ENCODE data around the gene RNF213.
"Not testable (repeated sequence)": the region's sequence is repeated elsewhere in the genome, so short reads cannot be mapped to it uniquely, and the experiment has no call there.

Gene RNF213

DNA sequence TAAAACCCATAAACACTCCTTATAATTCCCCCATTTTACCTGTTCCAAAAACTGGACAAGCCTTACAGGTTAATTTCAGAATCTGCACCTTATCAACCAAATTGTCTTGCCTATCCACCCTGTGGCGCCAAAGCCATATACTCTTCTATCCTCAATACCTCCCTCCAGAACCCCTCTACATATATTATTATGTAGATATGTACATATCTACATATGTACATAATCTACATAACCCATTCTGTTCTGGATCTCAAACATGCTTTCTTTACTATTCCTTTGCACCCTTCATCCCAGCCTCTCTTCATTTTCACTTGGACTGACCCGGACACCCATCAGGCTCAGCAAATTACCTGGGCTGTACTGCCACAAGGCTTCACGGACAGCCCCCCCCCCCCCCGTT lies 142.3 kb downstream of the RNF213 start:
- TF ChIP-seq, protein P1, sequence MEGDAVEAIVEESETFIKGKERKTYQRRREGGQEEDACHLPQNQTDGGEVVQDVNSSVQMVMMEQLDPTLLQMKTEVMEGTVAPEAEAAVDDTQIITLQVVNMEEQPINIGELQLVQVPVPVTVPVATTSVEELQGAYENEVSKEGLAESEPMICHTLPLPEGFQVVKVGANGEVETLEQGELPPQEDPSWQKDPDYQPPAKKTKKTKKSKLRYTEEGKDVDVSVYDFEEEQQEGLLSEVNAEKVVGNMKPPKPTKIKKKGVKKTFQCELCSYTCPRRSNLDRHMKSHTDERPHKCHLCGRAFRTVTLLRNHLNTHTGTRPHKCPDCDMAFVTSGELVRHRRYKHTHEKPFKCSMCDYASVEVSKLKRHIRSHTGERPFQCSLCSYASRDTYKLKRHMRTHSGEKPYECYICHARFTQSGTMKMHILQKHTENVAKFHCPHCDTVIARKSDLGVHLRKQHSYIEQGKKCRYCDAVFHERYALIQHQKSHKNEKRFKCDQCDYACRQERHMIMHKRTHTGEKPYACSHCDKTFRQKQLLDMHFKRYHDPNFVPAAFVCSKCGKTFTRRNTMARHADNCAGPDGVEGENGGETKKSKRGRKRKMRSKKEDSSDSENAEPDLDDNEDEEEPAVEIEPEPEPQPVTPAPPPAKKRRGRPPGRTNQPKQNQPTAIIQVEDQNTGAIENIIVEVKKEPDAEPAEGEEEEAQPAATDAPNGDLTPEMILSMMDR (IDR thresholded peaks at IDR 0.05; ENCODE audit: insufficient read depth, low read length, poor library complexity, severe bottlenecking), result no peak
- Histone ChIP-seq H3K4me3 (replicated peaks; ENCODE audit: low read depth, low read length) (no peak overlapping the region), H3K27me3 (replicated peaks; ENCODE audit: control insufficient read depth, insufficient read depth, low read length) (no peaks in the 10 kb centered on the region), H3K36me3 (ENCODE audit: control insufficient read depth, insufficient read depth, low read length) (no peaks in the 10 kb centered on the region)
- no peak for DNase-seq (ENCODE audit: extremely low read depth, insufficient read length)

DNA sequence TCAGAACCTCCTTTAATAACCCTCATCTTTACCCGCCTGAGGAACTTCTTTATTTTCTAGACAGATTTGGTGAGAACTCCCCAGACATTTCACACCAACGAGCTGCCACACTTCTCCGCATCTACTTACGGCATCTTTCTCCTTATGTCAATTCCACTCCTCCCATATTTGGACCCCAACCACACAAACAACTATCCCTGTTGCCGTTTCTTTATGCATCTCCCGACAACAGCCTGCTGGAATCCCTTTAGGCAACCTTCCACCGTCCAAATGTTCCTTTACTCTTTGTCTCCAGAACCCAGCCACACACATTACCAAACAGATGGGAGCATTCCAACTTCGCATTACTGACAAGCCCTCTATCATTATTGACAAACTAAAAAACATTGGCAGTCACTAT lies 145.5 kb downstream of the RNF213 start:
- Histone ChIP-seq H3K36me3 (ENCODE audit: control insufficient read depth, insufficient read depth, low read length) (no peaks in the 10 kb centered on the region), H3K4me3 (replicated peaks; ENCODE audit: low read depth, low read length) (no peak overlapping the region), H3K27me3 (replicated peaks; ENCODE audit: control insufficient read depth, insufficient read depth, low read length) (no peaks in the 10 kb centered on the region)
- no peak for DNase-seq (ENCODE audit: extremely low read depth, insufficient read length)
- TF ChIP-seq, protein P1 (IDR thresholded peaks at IDR 0.05; ENCODE audit: insufficient read depth, low read length, poor library complexity, severe bottlenecking), result no peak

DNA sequence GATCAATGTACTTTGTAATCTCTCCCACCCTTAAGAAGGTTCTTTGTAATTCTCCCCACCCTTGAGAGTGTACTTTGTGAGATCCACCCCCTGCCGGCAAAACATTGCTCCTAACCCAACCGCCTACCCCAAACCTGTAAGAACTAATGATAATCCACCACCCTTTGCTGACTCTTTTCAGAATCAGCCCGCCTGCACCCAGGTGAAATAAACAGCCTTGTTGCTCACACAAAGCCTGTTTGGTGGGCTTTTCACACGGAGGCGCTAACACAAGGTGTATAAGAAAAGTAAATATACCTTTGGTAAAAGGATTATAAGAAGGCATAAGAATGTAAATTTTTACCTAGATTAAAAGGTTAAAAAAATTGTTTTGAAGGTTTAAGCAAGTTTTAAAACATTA lies 147.3 kb downstream of the RNF213 start:
- not testable (repeated sequence) for H3K27me3 ChIP-seq (replicated peaks; ENCODE audit: control insufficient read depth, insufficient read depth, low read length); H3K4me3 ChIP-seq (replicated peaks; ENCODE audit: low read depth, low read length); DNase-seq (ENCODE audit: extremely low read depth, insufficient read length); H3K36me3 ChIP-seq (ENCODE audit: control insufficient read depth, insufficient read depth, low read length)

DNA sequence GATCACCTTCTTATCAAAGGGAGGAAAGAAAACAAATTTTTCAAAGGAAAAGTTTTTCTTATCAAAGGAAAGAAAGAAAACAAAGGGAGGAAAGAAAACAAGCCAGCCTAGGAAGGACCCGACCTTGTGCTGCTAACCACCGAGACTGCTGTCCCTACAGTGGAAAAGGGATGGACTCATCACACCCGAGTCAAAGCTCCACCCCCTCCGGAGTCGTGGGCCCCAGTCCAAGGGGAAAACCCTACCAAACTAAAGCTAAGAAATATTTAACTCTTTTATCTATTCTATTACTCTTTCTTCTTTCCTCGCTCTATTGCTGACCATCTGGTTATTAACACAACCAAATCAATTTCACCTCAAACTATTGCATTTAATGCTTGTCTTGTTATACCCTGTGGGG lies 148.2 kb downstream of the RNF213 start:
- TF ChIP-seq, protein P1 (IDR thresholded peaks at IDR 0.05; ENCODE audit: insufficient read depth, low read length, poor library complexity, severe bottlenecking), result no peak
- DNase-seq (ENCODE audit: extremely low read depth, insufficient read length), result no peak
- H3K27me3 ChIP-seq (replicated peaks; ENCODE audit: control insufficient read depth, insufficient read depth, low read length), result no peaks in the 10 kb centered on the region
- H3K4me3 ChIP-seq (replicated peaks; ENCODE audit: low read depth, low read length), result no peak overlapping the region
- no peaks in the 10 kb centered on the region for H3K36me3 ChIP-seq (ENCODE audit: control insufficient read depth, insufficient read depth, low read length)

DNA sequence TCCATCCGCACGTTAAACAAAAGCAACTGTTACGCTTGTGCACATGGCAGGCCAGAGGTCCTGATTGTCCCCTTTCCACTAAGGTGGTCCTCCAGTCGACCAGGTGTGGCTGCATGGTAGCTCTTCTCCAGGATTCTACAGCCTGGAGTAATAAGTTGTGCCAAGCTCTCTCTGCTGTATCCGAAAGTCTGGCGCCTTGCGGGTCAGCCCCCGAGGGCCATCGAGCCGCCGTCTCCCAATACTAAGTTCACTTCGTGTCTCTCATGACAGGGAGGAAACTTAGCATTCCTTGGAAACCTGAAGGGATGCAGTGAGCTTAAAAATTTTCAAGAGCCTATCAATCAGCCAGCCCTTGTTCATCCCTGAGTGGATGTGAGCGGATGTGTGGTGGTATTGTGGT lies 149.0 kb downstream of the RNF213 start:
- Histone ChIP-seq H3K36me3 (ENCODE audit: control insufficient read depth, insufficient read depth, low read length) (no peaks in the 10 kb centered on the region), H3K4me3 (replicated peaks; ENCODE audit: low read depth, low read length) (no peak overlapping the region), H3K27me3 (replicated peaks; ENCODE audit: control insufficient read depth, insufficient read depth, low read length) (no peaks in the 10 kb centered on the region)
- TF ChIP-seq, protein P1 (IDR thresholded peaks at IDR 0.05; ENCODE audit: insufficient read depth, low read length, poor library complexity, severe bottlenecking), result no peak
- DNase-seq (ENCODE audit: extremely low read depth, insufficient read length), result no peak

DNA sequence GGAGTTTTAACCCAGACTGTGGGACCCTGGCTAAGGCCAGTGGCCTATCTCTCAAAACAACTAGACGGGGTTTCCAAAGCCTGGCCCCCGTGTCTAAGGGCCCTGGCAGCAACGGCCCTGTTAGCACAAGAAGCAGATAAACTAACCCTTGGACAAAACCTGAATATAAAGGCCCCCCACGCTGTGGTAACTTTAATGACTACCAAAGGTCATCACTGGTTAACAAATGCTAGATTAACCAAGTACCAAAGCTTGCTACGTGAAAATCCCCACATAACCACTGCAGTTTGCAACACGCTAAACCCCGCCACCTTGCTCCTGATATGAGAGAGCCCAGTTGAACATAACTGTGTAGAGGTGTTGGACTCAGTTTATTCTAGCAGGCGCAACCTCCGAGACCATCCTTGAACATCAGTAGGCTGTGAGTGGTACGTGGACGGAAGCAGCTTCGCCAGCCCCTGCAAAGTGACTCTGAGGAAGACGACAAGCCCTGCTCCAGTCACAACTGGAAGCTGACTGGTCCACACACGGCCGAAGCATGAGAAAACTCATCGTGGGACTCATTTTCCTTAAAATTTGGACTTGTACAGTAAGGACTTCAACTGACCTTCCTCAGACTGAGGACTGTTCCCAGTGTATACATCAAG lies 149.9 kb downstream of the RNF213 start:
- H3K4me3 ChIP-seq (replicated peaks; ENCODE audit: low read depth, low read length); DNase-seq (ENCODE audit: extremely low read depth, insufficient read length); H3K36me3 ChIP-seq (ENCODE audit: control insufficient read depth, insufficient read depth, low read length); H3K27me3 ChIP-seq (replicated peaks; ENCODE audit: control insufficient read depth, insufficient read depth, low read length): not testable (repeated sequence)
